Nephron progenitor cell (in vitro differentiated cells): Measurements from ENCODE around the gene UNCX.
A peak's percentile ranks its signal among the peaks of the same experiment; 100 is the strongest.

ENCODE experiments used
- DNase-seq: peaks from one replicate; pipeline ENCODE4 v3.0.0; 2021
- H3K27ac Mint-ChIP-seq: 2 replicates; pipeline ENCODE4 v1.8.0; 2021; ENCODE audit warnings: mild to moderate bottlenecking, moderate library complexity, mixed read lengths
- H3K27me3 Mint-ChIP-seq: 2 replicates; pipeline ENCODE4 v1.8.0; 2021; ENCODE audit warnings: mild to moderate bottlenecking, low read depth, mixed read lengths; ENCODE audit not compliant: poor library complexity
- H3K36me3 Mint-ChIP-seq: 2 replicates; pipeline ENCODE4 v1.8.0; 2021; ENCODE audit warnings: low read depth, mixed read lengths
- H3K4me1 Mint-ChIP-seq: 2 replicates; pipeline ENCODE4 v1.8.0; 2021; ENCODE audit warnings: mixed read lengths
- H3K4me3 Mint-ChIP-seq: 2 replicates; pipeline ENCODE4 v1.8.0; 2021; ENCODE audit warnings: mild to moderate bottlenecking, moderate library complexity, mixed read lengths
- H3K9me3 Mint-ChIP-seq: 2 replicates; pipeline ENCODE4 v1.8.0; 2021; ENCODE audit warnings: mild to moderate bottlenecking, moderate library complexity, mixed read lengths
- TF ChIP-seq, protein P1 (sequence below): fragments of 200-600 bp; sonication (generic); IDR thresholded peaks from 2 replicates; pipeline ENCODE4 v1.5.0; 2021; ENCODE audit warnings: antibody characterized with exemption

Gene UNCX

DNA sequence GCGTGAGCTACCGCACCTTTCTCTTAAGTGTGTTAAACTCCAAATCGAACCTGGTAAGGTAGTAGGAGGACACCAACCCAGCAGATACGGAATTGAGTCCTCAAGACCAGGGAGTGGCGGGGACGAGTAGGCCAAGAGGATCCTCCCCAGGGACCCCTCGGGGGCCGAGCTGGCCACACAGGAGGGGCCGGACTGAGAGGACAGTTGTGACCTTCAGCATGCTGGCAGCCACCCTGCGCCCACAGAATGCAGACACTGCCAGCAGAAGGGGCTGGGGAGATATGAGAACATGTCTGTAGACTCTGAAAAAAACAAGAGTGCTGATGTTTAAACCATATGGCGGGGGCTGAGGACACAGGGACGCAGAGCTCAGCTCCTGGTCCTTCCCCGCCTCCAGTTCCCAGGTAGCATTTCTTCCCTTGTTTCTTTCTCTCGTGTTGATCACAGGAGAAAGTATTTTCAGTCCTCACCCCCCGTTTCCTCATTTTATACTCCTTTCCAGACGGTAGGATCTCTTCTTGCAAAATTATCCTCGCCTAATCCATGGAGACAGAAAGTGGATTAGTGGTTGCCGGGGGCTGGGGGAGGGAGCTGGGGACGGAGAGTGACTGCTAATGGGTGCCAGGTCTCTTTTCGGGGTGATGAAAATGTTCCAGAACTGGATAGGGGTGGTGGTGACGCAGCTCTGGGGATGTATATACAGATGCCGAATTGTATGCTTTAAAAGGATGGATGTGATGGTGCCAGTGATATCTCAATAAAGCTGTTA, 11.5 kb upstream of the UNCX start:
- TF ChIP-seq, protein P1, sequence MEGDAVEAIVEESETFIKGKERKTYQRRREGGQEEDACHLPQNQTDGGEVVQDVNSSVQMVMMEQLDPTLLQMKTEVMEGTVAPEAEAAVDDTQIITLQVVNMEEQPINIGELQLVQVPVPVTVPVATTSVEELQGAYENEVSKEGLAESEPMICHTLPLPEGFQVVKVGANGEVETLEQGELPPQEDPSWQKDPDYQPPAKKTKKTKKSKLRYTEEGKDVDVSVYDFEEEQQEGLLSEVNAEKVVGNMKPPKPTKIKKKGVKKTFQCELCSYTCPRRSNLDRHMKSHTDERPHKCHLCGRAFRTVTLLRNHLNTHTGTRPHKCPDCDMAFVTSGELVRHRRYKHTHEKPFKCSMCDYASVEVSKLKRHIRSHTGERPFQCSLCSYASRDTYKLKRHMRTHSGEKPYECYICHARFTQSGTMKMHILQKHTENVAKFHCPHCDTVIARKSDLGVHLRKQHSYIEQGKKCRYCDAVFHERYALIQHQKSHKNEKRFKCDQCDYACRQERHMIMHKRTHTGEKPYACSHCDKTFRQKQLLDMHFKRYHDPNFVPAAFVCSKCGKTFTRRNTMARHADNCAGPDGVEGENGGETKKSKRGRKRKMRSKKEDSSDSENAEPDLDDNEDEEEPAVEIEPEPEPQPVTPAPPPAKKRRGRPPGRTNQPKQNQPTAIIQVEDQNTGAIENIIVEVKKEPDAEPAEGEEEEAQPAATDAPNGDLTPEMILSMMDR = no peak
- no peak overlapping the region for H3K27ac Mint-ChIP-seq
- peaks cover 62% of the 10 kb centered on the region for H3K4me1 Mint-ChIP-seq
- peaks cover 82% of the 10 kb centered on the region for H3K27me3 Mint-ChIP-seq
- no peak overlapping the region for H3K4me3 Mint-ChIP-seq
- no peaks in the 10 kb centered on the region for H3K9me3 Mint-ChIP-seq
- no peak for DNase-seq
- no peaks in the 10 kb centered on the region for H3K36me3 Mint-ChIP-seq

DNA sequence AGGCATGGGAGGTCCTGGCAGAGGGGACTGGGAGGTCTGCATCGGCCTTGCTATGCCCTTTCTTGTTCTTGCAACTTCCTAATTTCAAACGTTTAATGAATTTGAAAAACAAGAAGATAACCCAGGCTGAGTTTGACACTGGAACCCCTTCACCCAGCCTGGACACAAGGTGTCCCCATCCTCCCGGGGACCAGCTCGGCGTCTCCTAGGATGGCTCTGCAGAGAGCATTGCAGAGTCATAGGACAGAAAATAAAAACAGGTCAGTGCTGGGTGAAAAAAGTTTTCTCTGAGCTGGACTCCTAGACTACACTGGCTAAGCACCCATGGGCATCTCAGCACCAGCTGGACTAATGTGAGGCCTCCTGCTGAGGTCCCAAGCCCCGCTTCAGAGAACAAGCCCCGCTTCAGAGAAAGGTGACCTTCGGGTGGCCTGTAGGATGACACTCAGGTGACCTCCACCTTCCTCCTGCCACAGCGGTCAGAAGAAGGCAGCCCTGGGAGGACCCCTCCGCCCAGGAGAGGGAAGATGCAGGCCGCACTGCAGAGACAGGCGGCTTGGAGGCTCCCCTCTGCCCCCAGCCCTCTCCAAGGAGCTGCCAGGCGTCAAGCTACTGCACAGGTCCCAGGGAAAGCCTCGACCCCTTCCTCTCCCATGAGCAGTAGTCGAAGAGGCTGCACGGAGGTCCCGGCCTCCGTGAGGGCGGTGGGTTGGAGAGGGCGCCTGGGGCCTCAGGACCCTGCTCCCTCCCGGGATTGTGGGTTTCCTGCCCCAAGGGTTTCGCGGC, 9.3 kb upstream of the UNCX start:
- Mint-ChIP-seq H3K27ac (no peak overlapping the region), H3K9me3 (no peaks in the 10 kb centered on the region), H3K27me3 (peaks cover 91% of the 10 kb centered on the region), H3K36me3 (no peaks in the 10 kb centered on the region), H3K4me3 (no peak overlapping the region), H3K4me1 (peaks cover 78% of the 10 kb centered on the region)
- TF ChIP-seq, protein P1 = no peak
- no peak for DNase-seq

DNA sequence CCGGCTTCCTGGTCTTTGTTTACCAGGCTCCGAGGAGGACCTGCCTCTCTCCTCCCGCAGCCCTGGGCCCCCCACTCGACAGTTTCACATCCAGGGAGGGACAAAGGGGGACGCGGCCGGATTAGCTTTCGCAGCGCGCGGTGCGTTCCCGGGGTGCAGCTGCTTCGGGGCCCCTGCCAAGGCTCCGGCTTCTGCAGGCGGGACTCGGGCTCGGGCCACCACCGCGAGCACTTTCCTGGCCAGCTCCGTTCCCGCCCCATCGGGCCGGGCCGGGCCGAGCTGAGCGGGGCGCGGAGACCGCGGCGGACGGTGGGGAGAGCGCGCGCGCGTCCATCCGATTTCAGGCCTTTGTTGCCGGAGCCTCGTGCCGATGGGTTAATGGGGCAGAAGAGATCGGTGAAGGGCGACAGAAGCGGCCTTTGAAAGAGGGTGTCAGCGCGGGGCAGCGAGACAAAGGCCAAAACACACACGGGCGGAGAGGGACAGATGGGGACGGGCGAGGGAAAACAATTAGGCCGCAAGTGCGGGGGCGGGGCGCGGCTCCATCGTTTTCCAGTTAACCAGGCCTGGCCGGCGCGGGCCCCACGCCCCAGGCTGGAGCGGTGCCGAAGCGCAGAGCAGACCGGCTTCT, 8.5 kb upstream of the UNCX start:
- Mint-ChIP-seq H3K27me3 (peaks cover 92% of the 10 kb centered on the region), H3K36me3 (no peaks in the 10 kb centered on the region), H3K9me3 (no peaks in the 10 kb centered on the region), H3K27ac (no peak overlapping the region), H3K4me3 (peak overlapping the region; percentile 68), H3K4me1 (peaks cover 79% of the 10 kb centered on the region)
- TF ChIP-seq, protein P1 = no peak
- peak; percentile 75 for DNase-seq

DNA sequence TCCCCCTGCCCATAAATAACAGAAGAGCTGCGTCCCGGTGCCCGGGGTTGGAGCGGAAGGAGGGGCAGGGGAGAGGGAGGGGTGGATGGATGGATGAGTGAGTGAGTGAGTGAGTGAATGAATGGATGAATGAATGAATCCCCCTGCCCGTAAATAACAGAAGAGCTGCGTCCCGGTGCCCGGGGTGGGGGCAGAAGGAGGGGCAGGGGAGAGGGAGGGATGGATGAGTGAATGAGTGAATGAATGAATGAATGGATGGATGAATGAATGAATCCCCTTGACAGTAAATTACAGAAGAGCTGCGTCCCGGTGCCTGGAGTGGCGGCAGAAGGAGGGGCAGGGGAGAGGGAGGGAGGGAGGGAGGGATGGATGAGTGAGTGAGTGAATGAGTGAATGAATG, 7.6 kb upstream of the UNCX start:
- no peak overlapping the region for H3K4me3 Mint-ChIP-seq
- H3K27me3 Mint-ChIP-seq = peaks cover 91% of the 10 kb centered on the region
- no peak overlapping the region for H3K27ac Mint-ChIP-seq
- peaks cover 71% of the 10 kb centered on the region for H3K4me1 Mint-ChIP-seq
- TF ChIP-seq, protein P1 = no peak
- no peak for DNase-seq
- no peaks in the 10 kb centered on the region for H3K36me3 Mint-ChIP-seq
- no peaks in the 10 kb centered on the region for H3K9me3 Mint-ChIP-seq

DNA sequence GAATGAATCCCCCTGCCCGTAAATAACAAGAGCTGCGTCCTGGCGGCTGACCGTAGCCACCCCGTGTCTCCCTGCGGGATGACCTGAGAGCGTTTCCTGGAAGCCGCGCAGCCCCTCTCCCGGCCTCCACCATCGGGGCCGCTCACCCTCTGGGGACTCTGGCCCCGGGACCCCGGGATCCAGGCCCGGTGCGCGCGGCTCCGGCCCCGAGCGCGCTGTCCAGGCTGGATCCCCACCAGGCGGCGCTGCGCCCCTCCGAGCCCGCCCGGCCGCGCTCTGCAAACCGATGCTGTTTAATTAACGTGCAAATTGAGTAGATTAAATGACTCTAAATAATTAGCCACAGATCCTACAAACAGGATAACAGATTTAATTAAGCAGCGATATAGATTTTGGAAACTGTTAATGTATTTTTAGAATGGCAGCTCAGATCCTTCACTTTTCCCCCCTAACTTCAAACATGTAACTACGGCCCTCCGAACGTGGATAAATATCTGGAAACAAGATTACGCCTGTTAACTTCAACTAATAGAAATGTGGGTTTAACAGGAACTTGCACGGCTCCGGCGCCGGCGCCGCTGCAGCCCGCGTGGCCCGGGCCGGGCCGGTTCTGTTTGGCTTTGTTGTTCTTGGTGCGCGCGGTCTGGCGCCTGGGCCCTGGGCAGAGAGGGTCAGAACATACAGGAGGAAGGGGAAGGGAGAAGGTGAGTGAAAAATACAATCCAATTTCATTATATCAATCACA, 7.1 kb upstream of the UNCX start:
- DNase-seq = peak; percentile 79
- Mint-ChIP-seq H3K4me3 (peak overlapping the region; percentile 49), H3K27ac (no peak overlapping the region), H3K36me3 (no peaks in the 10 kb centered on the region), H3K4me1 (peaks cover 68% of the 10 kb centered on the region), H3K27me3 (peaks cover 91% of the 10 kb centered on the region), H3K9me3 (no peaks in the 10 kb centered on the region)
- TF ChIP-seq, protein P1 = peak; percentile 94
